HG03108 (cell line): ENCODE data around the gene DNAH17.

Experiments
- ATAC-seq: cut with Tn5 transposase; IDR thresholded peaks from one replicate; pipeline ENCODE4 v1.9.1; 2021; ENCODE audit warnings: moderate library complexity; ENCODE audit not compliant: unreplicated experiment

The DNAH17 gene

GRCh38 chr17:78375401-78376151 lies 201.6 kb downstream of the DNAH17 start:
- ATAC-seq, result no peak

DNA sequence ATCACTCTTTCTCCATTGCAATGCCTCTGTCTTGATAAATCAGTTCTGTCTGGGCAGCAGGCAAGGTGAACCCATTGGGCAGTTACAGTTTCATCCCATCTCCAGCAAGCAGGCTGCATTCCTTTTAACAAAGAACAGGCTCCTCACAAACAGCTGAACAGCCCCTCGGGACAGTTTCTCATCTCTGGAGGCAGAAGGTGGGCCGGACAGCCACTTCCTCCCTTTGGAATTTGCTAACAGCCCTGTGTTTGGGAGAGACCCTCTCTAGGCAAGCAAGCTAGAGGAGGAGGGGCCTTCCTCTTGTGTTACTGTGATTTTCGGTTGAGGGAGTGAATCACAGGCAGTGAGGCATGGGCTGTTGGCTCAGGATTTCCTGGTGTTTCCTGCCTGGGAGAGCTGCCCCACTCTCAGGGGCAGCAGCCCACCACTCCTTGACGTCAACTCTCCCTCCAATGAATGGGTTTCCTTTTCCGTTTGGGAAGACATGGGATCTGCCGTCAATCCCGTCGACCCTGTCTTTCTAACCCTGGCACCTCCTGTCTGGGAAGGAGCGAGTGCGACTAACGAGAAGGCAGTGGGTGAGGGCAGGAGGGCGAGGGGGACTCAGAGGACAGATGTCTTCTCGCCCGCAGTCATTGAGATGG lies 202.4 kb downstream of the DNAH17 start:
- ATAC-seq, result no peak

- ATAC-seq, result no peak
Observed at GRCh38 chr17:78374189-78374588, 203.0 kb downstream of the DNAH17 start.
